Suppressor macrophage treated with lipopolysaccharide for 1 hour (primary cell): ENCODE data around the gene SF3B2.

Experiments used
- DNase-seq, 3 donors: peaks; one replicate each; pipeline ENCODE4 v3.0.0-alpha.2; 2020 to 2022

SF3B2 gene

GRCh38 chr11:66016793-66017177 lies 35.4 kb upstream of the SF3B2 start:
- peak in 1 of 3 donors; percentile 8 for DNase-seq

GRCh38 chr11:66017321-66017720 lies 34.8 kb upstream of the SF3B2 start:
- DNase-seq: no peak

- DNase-seq: peak in 1 of 3 donors; percentile 14
Observed at GRCh38 chr11:66020212-66020611, 32.0 kb upstream of the SF3B2 start.

- DNase-seq: peak; percentile 86 to 92 (median 90)
Observed at GRCh38 chr11:66020618-66021357, 31.4 kb upstream of the SF3B2 start.

GRCh38 chr11:66022401-66023185 lies 29.6 kb upstream of the SF3B2 start:
- peak; percentile 75 to 90 (median 84) for DNase-seq

GRCh38 chr11:66023186-66023440 lies 29.1 kb upstream of the SF3B2 start:
- peak in 1 of 3 donors; percentile 1 for DNase-seq

GRCh38 chr11:66026017-66026529 lies 26.1 kb upstream of the SF3B2 start, which contains the start of gene CATSPER1:
TSS of gene CATSPER1 (minus strand) at chr11:66026479. CDS start at chr11:66026379, 100 bp downstream.
- peak in 1 of 3 donors; percentile 13 for DNase-seq

GRCh38 chr11:66032957-66033735 lies 19.0 kb upstream of the SF3B2 start:
- peak in 1 of 3 donors; percentile 15 for DNase-seq

GRCh38 chr11:66035653-66036333 lies 16.4 kb upstream of the SF3B2 start:
- no peak for DNase-seq

- DNase-seq: no peak
Observed at GRCh38 chr11:66036334-66036710, 15.8 kb upstream of the SF3B2 start.

GRCh38 chr11:66037327-66037726 lies 14.8 kb upstream of the SF3B2 start:
- no peak for DNase-seq

- DNase-seq: no peak
Observed at GRCh38 chr11:66039765-66040164, 12.4 kb upstream of the SF3B2 start.

- no peak for DNase-seq
Observed at GRCh38 chr11:66042227-66042995, 9.8 kb upstream of the SF3B2 start.

- DNase-seq: no peak
Observed at GRCh38 chr11:66042996-66043906, 8.9 kb upstream of the SF3B2 start.

GRCh38 chr11:66044757-66045156 lies 7.4 kb upstream of the SF3B2 start:
- DNase-seq: peak; percentile 48 to 51 (median 51)

- DNase-seq: peak; percentile 84 to 94 (median 90)
Observed at GRCh38 chr11:66045177-66045639, 7.0 kb upstream of the SF3B2 start.

- DNase-seq: no peak
Observed at GRCh38 chr11:66046901-66047300, 5.3 kb upstream of the SF3B2 start.

- DNase-seq: no peak
Observed at GRCh38 chr11:66047541-66048365, 4.4 kb upstream of the SF3B2 start.

GRCh38 chr11:66048547-66049323 lies 3.4 kb upstream of the SF3B2 start, which contains the start of gene GAL3ST3:
TSS of gene GAL3ST3 (minus strand) at chr11:66049161. CDS start at chr11:66045415, 3,746 bp downstream.
- no peak for DNase-seq
